ENCODE results near the gene DAB2. TPM values are rescaled to one million over a fixed set of nuclear protein-coding genes. Genes with fewer than 3 reads are reported as not detected.
A peak's percentile ranks its signal among the peaks of the same experiment; 100 is the strongest.

Gene DAB2
- total and polyA plus RNA-seq, 4 donors = 10.0 to 25.6 (median 16.1) TPM

DNA sequence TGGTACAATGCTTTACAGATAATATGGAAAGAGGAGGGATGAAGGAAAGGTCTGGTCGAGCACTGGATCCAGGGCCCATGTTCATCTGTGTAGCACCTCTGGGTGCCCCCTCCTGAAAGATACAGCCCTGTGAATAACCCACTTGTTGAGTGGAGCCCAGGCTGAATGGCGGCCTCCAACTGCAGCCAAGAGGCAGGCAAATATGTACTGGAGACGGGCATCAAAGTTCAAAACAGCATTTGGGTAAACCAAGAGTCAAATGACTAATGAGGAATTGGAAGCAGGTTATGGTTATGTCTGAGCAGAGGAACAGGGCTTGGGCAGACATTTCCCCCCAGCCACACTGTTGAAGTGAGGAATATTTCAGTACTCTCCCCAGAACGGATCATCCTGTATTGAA is 61.6 kb downstream of the DAB2 start:
- Histone ChIP-seq H3K27ac (ENCODE audit: low read depth in 1 of 2, low read length in 2 of 2) (peak overlapping the region; percentile 81 to 90), H3K9me3 (ENCODE audit: control insufficient read depth in 4 of 4, low read length in 3 of 4) (no peaks in the 10 kb centered on the region), H3K4me1 (ENCODE audit: control insufficient read depth in 4 of 4, insufficient read depth in 4 of 4, low read length in 3 of 4) (peaks cover 1 to 30% (median 13%) of the 10 kb centered on the region in 4 donors), H3K9ac (ENCODE audit: low read depth in 1 of 2, low read length in 2 of 2) (peak overlapping the region; percentile 73 to 98), H3K27me3 (ENCODE audit: control insufficient read depth in 4 of 4, insufficient read depth in 4 of 4, low read length in 3 of 4) (no peaks in the 10 kb centered on the region), H3K4me3 (ENCODE audit: low read depth in 1 of 3, low read length in 3 of 3) (peak overlapping the region; percentile 60 to 85 (median 77)), H3K36me3 (ENCODE audit: control insufficient read depth in 4 of 4, insufficient read depth in 3 of 4, low read depth in 1 of 4, low read length in 3 of 4) (peaks cover 1 to 8% (median 3%) of the 10 kb centered on the region in 4 donors)
- no peak for TF ChIP-seq GABPA (IDR thresholded peaks at IDR 0.05 in 1 of 2, conservative IDR thresholded peaks at IDR 0.05 in 1 of 2)
- TF ChIP-seq, protein P1, sequence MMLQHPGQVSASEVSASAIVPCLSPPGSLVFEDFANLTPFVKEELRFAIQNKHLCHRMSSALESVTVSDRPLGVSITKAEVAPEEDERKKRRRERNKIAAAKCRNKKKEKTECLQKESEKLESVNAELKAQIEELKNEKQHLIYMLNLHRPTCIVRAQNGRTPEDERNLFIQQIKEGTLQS (IDR thresholded peaks at IDR 0.05) = no peak
- no peak for TF ChIP-seq HNF4G (IDR thresholded peaks at IDR 0.05)
- TF ChIP-seq TAF1 (conservative IDR thresholded peaks at IDR 0.05) = peak; percentile 46
- peak in 1 of 2 donors; percentile 16 for TF ChIP-seq RXRA (IDR thresholded peaks at IDR 0.05)
- TF ChIP-seq FOXA2 (IDR thresholded peaks at IDR 0.05) = no peak
- TF ChIP-seq RAD21 (IDR thresholded peaks at IDR 0.05) = peak in 1 of 2 donors; percentile 10
- TF ChIP-seq YY1 (IDR thresholded peaks at IDR 0.05) = peak; percentile 93
- no peak for TF ChIP-seq JUND (IDR thresholded peaks at IDR 0.05)
- TF ChIP-seq HNF4A (conservative IDR thresholded peaks at IDR 0.05) = peak; percentile 21 to 58
- TF ChIP-seq NR2F2 (IDR thresholded peaks at IDR 0.05) = no peak
- TF ChIP-seq, protein P2, sequence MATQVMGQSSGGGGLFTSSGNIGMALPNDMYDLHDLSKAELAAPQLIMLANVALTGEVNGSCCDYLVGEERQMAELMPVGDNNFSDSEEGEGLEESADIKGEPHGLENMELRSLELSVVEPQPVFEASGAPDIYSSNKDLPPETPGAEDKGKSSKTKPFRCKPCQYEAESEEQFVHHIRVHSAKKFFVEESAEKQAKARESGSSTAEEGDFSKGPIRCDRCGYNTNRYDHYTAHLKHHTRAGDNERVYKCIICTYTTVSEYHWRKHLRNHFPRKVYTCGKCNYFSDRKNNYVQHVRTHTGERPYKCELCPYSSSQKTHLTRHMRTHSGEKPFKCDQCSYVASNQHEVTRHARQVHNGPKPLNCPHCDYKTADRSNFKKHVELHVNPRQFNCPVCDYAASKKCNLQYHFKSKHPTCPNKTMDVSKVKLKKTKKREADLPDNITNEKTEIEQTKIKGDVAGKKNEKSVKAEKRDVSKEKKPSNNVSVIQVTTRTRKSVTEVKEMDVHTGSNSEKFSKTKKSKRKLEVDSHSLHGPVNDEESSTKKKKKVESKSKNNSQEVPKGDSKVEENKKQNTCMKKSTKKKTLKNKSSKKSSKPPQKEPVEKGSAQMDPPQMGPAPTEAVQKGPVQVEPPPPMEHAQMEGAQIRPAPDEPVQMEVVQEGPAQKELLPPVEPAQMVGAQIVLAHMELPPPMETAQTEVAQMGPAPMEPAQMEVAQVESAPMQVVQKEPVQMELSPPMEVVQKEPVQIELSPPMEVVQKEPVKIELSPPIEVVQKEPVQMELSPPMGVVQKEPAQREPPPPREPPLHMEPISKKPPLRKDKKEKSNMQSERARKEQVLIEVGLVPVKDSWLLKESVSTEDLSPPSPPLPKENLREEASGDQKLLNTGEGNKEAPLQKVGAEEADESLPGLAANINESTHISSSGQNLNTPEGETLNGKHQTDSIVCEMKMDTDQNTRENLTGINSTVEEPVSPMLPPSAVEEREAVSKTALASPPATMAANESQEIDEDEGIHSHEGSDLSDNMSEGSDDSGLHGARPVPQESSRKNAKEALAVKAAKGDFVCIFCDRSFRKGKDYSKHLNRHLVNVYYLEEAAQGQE (IDR thresholded peaks at IDR 0.05) = peak; percentile 54
- no peak for TF ChIP-seq SP1 (IDR thresholded peaks at IDR 0.05)
- DNase-seq (ENCODE audit: low spot score) = no peak
- WGBS = 35% methylated on average over 4 of the region's 4 CpGs

DNA sequence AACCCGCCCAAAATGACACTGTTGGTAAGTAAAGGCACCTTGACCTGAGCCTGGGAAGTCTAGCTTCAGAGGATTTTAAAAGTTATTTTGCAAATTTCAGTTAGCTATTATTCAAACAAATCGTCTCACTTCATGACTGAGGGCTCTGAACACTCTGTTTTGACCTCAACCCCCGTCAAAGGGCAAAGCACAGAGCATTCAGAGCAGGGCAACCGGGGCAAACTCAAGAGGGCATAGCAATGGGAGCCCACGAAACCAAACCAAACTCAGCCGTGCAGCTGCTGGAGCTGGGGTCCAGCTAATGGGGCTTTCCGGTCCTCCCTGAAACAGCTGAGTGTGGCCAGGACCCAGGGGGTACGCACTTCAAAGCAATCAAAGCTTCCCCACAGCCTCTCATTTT is 62.1 kb downstream of the DAB2 start:
- DNase-seq (ENCODE audit: low spot score) = no peak
- peak overlapping the region; percentile 73 to 98 for H3K9ac ChIP-seq (ENCODE audit: low read depth in 1 of 2, low read length in 2 of 2)
- no peaks in the 10 kb centered on the region for H3K9me3 ChIP-seq (ENCODE audit: control insufficient read depth in 4 of 4, low read length in 3 of 4)
- peak overlapping the region; percentile 60 to 85 (median 77) for H3K4me3 ChIP-seq (ENCODE audit: low read depth in 1 of 3, low read length in 3 of 3)
- WGBS = 39% methylated on average over 8 of the region's 8 CpGs
- H3K27me3 ChIP-seq (ENCODE audit: control insufficient read depth in 4 of 4, insufficient read depth in 4 of 4, low read length in 3 of 4) = no peaks in the 10 kb centered on the region
- no peak for TF ChIP-seq GABPA (IDR thresholded peaks at IDR 0.05 in 1 of 2, conservative IDR thresholded peaks at IDR 0.05 in 1 of 2)
- TF ChIP-seq, protein P2 (IDR thresholded peaks at IDR 0.05) = no peak
- no peak for TF ChIP-seq HNF4G (IDR thresholded peaks at IDR 0.05)
- no peak for TF ChIP-seq NR2F2 (IDR thresholded peaks at IDR 0.05)
- TF ChIP-seq HNF4A (conservative IDR thresholded peaks at IDR 0.05) = peak; percentile 67 to 69
- TF ChIP-seq RAD21 (IDR thresholded peaks at IDR 0.05) = peak in 1 of 2 donors; percentile 11
- TF ChIP-seq, protein P1 (IDR thresholded peaks at IDR 0.05) = no peak
- peak; percentile 23 for TF ChIP-seq SP1 (IDR thresholded peaks at IDR 0.05)
- TF ChIP-seq RXRA (IDR thresholded peaks at IDR 0.05) = peak; percentile 60 to 69
- no peak for TF ChIP-seq YY1 (IDR thresholded peaks at IDR 0.05)
- no peak for TF ChIP-seq EGR1 (IDR thresholded peaks at IDR 0.05; ENCODE audit: low read depth in 2 of 2)
- TF ChIP-seq, protein P3, sequence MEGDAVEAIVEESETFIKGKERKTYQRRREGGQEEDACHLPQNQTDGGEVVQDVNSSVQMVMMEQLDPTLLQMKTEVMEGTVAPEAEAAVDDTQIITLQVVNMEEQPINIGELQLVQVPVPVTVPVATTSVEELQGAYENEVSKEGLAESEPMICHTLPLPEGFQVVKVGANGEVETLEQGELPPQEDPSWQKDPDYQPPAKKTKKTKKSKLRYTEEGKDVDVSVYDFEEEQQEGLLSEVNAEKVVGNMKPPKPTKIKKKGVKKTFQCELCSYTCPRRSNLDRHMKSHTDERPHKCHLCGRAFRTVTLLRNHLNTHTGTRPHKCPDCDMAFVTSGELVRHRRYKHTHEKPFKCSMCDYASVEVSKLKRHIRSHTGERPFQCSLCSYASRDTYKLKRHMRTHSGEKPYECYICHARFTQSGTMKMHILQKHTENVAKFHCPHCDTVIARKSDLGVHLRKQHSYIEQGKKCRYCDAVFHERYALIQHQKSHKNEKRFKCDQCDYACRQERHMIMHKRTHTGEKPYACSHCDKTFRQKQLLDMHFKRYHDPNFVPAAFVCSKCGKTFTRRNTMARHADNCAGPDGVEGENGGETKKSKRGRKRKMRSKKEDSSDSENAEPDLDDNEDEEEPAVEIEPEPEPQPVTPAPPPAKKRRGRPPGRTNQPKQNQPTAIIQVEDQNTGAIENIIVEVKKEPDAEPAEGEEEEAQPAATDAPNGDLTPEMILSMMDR (IDR thresholded peaks at IDR 0.05; ENCODE audit: low read depth, low read length, missing input control) = no peak
- TF ChIP-seq, protein P4, sequence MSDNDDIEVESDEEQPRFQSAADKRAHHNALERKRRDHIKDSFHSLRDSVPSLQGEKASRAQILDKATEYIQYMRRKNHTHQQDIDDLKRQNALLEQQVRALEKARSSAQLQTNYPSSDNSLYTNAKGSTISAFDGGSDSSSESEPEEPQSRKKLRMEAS (IDR thresholded peaks at IDR 0.05) = no peak
- TF ChIP-seq FOXA1 (IDR thresholded peaks at IDR 0.05) = no peak
- TF ChIP-seq, protein P5, sequence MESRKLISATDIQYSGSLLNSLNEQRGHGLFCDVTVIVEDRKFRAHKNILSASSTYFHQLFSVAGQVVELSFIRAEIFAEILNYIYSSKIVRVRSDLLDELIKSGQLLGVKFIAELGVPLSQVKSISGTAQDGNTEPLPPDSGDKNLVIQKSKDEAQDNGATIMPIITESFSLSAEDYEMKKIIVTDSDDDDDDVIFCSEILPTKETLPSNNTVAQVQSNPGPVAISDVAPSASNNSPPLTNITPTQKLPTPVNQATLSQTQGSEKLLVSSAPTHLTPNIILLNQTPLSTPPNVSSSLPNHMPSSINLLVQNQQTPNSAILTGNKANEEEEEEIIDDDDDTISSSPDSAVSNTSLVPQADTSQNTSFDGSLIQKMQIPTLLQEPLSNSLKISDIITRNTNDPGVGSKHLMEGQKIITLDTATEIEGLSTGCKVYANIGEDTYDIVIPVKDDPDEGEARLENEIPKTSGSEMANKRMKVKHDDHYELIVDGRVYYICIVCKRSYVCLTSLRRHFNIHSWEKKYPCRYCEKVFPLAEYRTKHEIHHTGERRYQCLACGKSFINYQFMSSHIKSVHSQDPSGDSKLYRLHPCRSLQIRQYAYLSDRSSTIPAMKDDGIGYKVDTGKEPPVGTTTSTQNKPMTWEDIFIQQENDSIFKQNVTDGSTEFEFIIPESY (IDR thresholded peaks at IDR 0.05) = no peak
- no peak for TF ChIP-seq FOXA2 (IDR thresholded peaks at IDR 0.05)
- no peak for TF ChIP-seq JUND (IDR thresholded peaks at IDR 0.05)
- no peak for TF ChIP-seq TAF1 (conservative IDR thresholded peaks at IDR 0.05)
- H3K36me3 ChIP-seq (ENCODE audit: control insufficient read depth in 4 of 4, insufficient read depth in 3 of 4, low read depth in 1 of 4, low read length in 3 of 4) = peaks cover 1 to 11% (median 6%) of the 10 kb centered on the region in 4 donors
- peak overlapping the region; percentile 81 to 90 for H3K27ac ChIP-seq (ENCODE audit: low read depth in 1 of 2, low read length in 2 of 2)
- peaks cover 6 to 33% (median 15%) of the 10 kb centered on the region in 4 donors for H3K4me1 ChIP-seq (ENCODE audit: control insufficient read depth in 4 of 4, insufficient read depth in 4 of 4, low read length in 3 of 4)

All from liver (tissue), 9 donors.